Coronary artery (tissue), 2 donors: ENCODE data around the gene SERGEF.

ENCODE experiments used
- DNase-seq: peaks from one replicate; pipeline ENCODE4 v3.0.0-alpha.2; 2017; ENCODE audit warnings: low spot score
- H3K27ac ChIP-seq, 2 donors: fragments of 200-600 bp; sonication (generic); one replicate each; pipeline ENCODE4 v1.5.1; 2016 to 2019
- H3K4me3 ChIP-seq: fragments of 200-600 bp; sonication (generic); 2 replicates; pipeline ENCODE4 v1.5.1; 2016; ENCODE audit warnings: mild to moderate bottlenecking, moderate library complexity
- CTCF ChIP-seq: fragments of 200-600 bp; sonication (generic); IDR thresholded peaks from one replicate; pipeline ENCODE4 v1.5.1; 2019; ENCODE audit warnings: antibody characterized with exemption

The SERGEF gene

GRCh38 chr11:17763244-17763643, 249.6 kb downstream of the SERGEF start:
- H3K4me3 ChIP-seq = no peak overlapping the region
- no peak overlapping the region for H3K27ac ChIP-seq
- DNase-seq = no peak
- TF ChIP-seq CTCF = no peak

- TF ChIP-seq CTCF = no peak
- no peak for DNase-seq
- H3K4me3 ChIP-seq = no peak overlapping the region
- H3K27ac ChIP-seq = no peak overlapping the region
Measured at GRCh38 chr11:17762309-17762974, 250.4 kb downstream of the SERGEF start.

GRCh38 chr11:17760102-17761029, 252.5 kb downstream of the SERGEF start:
- Histone ChIP-seq H3K4me3 (no peak overlapping the region), H3K27ac (no peak overlapping the region)
- no peak for TF ChIP-seq CTCF
- DNase-seq = no peak

GRCh38 chr11:17755891-17756290, 257.0 kb downstream of the SERGEF start:
- DNase-seq = no peak
- Histone ChIP-seq H3K27ac (no peak overlapping the region), H3K4me3 (no peak overlapping the region)
- no peak for TF ChIP-seq CTCF

- H3K4me3 ChIP-seq = no peak overlapping the region
Measured at GRCh38 chr11:17753641-17754040, 259.2 kb downstream of the SERGEF start.

GRCh38 chr11:17753153-17753552, 259.7 kb downstream of the SERGEF start:
- TF ChIP-seq CTCF = no peak
- no peak for DNase-seq
- Histone ChIP-seq H3K27ac (no peak overlapping the region), H3K4me3 (no peak overlapping the region)

More at GRCh38 chr11:17753641-17754040, 259.2 kb downstream of the SERGEF start:
- no peak for TF ChIP-seq CTCF
- no peak for DNase-seq
- no peak overlapping the region for H3K27ac ChIP-seq
